HG03095 (cell line): ENCODE data around the gene SHC4.

Source experiments
- ATAC-seq: cut with Tn5 transposase; IDR thresholded peaks from one replicate; pipeline ENCODE4 v1.9.1; 2021; ENCODE audit warnings: moderate library complexity; ENCODE audit not compliant: unreplicated experiment

Gene SHC4, protein sequence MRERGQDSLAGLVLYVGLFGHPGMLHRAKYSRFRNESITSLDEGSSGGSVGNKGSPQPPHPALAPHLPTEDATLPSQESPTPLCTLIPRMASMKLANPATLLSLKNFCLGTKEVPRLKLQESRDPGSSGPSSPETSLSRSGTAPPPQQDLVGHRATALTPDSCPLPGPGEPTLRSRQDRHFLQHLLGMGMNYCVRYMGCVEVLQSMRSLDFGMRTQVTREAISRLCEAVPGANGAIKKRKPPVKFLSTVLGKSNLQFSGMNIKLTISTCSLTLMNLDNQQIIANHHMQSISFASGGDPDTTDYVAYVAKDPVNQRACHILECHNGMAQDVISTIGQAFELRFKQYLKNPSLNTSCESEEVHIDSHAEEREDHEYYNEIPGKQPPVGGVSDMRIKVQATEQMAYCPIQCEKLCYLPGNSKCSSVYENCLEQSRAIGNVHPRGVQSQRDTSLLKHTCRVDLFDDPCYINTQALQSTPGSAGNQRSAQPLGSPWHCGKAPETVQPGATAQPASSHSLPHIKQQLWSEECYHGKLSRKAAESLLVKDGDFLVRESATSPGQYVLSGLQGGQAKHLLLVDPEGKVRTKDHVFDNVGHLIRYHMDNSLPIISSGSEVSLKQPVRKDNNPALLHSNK

DNA sequence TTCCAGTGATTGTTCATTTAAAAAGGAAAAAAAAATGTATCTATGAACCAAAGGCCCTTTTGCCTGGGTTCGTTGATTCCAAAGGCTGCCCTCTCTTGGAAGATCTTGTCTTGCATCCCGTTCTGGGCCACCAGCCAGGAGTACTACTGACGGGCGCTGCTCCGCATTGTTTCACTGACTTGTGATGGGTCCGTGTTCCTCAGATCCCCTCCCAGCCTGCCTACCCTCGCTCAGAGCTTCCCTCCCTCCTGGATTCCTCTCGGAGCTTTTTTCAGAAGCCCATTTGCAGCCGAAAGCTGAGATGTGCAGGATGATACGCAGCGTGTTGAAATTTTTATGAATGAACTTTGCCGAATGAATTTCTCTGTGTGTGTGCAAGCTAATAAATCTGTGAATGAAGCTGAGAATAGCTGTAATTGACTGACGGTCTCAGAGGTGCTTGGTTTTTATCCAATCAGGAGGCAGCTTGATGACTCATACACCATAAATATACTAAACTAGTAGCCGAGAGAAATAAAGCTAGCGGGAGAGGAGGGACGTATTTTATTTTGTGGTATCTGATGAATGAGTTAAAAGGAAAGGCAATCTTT is at the start of gene SHC4:
Gene SHC4 (minus strand): TSS at position 396 of the 590 bp plus-strand sequence. CDS start 904 bp downstream, outside the sequence.
- ATAC-seq = no peak

DNA sequence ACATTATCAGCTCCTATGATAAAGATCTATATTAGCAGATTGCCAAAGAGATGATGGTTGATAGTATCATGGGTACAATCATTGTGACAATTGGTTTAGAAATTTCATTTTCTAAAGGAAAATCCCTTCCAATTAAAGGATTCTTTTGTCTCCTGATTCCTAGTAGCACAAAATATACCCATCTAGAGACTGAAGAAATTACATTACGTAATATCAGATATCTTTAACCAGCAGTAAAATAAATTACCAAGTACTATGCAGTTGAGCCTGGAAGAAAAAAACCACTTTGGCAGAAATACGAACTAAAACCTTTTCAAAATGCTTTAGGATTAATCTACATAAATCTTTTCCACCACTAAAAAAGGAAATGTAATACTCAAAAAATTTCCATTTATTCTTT is 35.6 kb upstream of the SHC4 start:
- ATAC-seq = no peak

- no peak for ATAC-seq
These were observed 32.6 kb upstream of the SHC4 start for GRCh38 chr15:48996276-48996675.

- no peak for ATAC-seq
These were observed 29.7 kb upstream of the SHC4 start for GRCh38 chr15:48993380-48993779.

- ATAC-seq = peak; percentile 89
These were observed 28.8 kb upstream of the SHC4 start for GRCh38 chr15:48992545-48992944.

- no peak for ATAC-seq
These were observed 28.4 kb upstream of the SHC4 start for GRCh38 chr15:48992096-48992495.

- no peak for ATAC-seq
These were observed 25.5 kb upstream of the SHC4 start for GRCh38 chr15:48989170-48989569.

DNA sequence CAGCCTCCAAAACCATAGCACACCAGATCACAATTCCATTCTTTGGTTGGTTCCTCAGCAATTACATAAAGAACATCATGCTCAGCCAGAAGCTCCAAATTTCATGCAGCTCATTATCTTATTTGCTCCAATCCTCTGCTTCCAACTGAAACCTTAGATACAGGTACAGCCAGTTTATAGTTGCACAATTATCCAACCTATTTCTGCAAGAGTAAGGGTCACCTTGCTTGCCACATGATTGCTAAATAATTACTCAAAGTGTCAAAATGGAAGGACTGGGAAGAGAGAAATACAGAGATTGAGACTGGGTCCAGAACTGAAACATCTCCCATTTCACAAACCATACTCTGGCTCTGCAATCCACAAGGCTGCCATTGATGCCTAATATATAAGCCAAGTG is 23.4 kb upstream of the SHC4 start:
- no peak for ATAC-seq

- ATAC-seq = no peak
These were observed 22.5 kb upstream of the SHC4 start for GRCh38 chr15:48986240-48986639.

DNA sequence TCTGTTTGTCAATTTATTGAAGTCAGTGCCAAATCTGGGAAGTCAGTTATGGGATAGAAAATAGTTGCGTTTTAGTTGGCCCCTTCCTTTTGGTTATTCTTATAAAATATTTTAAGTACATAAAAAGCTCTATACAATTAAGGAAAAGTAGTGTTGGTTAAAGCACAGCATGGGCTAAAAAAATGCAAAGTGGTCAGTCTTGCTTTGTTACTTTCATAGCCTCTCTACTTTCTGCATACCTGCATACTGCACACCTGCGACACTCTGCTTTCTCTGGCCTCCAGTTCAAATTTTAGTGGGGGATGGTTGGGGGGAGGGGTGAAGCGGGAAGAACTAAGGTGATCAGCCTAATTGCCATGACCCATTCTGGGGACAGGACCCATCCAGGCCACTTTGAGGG is 21.8 kb upstream of the SHC4 start:
- ATAC-seq = no peak

DNA sequence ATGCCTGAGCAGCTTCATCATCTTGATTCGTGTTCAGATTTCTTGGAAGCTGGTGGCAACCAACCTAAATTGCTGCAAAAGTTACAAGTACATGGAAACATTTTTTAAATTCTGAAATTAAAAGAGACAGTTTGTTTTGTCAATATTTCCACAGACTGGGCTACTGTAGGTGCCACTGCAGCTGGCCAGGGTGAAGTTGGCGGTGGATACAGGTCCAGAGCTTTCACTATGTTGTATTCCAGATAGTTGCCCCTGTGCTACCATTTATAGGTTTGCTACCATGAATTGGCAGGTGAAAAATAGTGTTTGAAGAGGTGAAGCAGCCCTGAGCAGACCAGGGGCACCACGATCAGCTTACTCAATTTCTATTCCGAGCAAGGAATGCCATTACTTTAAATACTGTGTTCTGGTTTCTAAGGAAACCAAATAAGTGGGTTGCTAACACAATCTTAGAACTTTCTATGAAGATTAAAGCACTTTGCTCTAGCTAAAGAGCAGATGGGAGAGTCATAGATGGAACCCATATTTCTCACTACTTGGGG is 21.2 kb upstream of the SHC4 start:
- ATAC-seq = no peak

DNA sequence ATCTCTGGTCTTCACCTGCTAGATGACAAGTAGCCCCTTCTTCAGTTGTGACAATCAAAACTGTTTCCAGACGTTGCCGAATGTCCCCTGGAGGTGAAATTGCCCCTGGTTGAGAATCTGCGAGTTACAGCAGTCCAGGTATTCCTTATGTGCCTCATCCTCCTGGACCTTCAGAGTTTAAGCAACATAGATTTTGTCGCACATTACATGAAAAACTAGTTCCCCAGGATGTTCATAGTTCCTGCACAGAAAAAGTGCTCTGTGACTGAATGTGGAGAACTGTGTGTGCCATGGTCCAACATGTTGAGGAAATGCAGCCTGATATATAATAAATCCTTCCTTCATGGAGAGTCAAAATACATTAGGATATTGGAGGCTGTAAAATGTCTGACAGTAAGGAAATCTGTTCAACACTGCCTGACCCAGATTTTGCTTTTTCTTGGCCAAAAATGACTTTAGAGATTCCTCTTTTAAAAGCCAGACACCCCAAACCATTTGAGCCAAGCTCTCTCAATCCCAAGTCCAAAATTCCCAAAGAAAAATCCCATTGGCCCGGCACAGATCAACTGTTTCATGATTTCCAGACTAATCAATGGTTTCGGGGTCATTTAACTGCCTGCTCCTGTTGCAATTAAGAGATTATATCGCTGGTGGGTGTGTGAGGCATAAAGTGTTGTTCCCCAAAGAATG is 20.4 kb upstream of the SHC4 start:
- no peak for ATAC-seq

DNA sequence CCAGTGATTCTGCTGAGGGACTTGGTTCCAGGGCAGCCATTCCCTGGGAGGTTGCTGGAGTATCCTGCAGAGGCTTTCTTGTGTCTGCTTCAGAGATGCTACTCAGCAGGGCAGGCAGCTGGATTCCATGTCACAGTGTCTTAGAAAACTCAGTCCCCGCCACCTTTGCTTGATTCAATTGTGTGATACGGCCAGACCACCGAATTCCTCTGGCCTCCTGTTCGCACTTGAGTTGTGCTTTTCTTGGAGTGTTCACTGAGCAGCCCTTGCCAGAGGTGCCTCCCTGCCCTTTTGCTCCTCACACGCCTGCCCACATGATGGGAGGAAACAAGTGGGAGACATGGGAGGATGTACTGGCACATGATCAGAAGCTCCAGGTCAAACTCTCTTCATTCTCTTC is 19.6 kb upstream of the SHC4 start:
- ATAC-seq = no peak

DNA sequence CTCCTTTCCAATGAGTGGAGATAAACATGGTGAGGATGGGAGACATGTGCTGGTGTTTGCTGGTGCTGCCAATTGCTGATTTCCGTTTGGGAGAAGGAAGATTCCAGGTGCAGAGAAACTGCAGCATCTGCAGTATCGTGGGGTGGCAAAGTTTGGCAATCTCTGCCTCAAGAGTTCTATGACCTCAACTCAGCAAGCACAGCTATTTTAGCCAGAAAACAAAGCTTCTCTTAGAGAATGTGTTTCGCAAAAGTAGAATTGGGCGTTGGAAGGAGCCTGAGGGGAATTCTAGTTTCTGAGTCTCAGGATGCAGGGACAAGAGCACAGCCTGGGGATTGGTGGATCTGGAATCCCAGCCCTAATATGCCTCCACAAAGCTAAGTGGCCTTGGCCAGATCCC is 18.2 kb upstream of the SHC4 start:
- ATAC-seq = no peak

DNA sequence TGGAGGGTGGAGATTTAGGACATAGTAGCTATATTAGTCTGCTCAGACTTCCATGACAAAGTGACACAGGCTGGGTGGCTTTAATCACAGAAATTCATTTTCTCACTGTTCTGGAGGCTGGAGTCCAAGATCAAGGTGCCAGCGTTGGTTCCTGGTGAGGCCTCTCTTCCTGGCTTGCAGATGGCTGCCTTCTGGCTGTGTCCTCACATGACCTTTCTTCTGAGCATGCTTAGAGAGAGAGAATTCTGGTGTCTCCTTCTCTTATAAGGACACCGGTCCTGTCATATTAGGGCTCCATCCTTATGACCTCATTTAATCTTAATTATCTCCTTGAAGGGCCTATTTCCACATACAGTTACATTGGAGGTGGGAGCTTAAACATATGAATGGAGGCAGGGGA is 14.9 kb upstream of the SHC4 start:
- no peak for ATAC-seq

DNA sequence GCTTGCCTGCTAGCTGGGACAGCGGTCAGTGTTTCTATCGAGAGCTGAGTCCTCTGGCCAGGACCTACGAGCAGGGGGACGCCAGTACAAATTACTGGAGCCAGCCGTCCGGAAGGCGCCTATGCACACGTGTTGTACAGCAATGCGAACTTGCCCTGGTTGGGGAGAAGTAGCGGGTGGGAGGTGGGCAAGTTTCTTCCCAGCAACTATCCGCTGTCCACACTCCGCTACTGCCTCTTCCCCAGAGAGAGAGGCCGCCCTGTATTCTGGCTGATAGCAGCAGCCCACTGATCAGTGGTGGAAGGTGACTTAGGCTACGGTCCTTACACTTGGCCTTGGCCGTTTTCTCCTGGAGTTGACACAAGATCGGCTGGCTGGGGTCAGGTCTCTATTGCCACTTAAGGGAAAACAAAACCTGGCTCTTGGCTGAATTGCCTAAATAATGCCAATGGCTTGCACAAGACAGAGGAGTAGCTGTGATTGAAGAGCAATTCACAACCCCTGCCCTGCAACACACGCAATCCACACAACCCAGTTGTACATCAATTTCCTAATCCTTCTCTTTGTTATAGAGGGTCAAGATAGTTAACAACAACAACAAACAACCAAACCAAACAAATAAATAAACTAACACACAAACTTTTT is 12.8 kb upstream of the SHC4 start:
- no peak for ATAC-seq

DNA sequence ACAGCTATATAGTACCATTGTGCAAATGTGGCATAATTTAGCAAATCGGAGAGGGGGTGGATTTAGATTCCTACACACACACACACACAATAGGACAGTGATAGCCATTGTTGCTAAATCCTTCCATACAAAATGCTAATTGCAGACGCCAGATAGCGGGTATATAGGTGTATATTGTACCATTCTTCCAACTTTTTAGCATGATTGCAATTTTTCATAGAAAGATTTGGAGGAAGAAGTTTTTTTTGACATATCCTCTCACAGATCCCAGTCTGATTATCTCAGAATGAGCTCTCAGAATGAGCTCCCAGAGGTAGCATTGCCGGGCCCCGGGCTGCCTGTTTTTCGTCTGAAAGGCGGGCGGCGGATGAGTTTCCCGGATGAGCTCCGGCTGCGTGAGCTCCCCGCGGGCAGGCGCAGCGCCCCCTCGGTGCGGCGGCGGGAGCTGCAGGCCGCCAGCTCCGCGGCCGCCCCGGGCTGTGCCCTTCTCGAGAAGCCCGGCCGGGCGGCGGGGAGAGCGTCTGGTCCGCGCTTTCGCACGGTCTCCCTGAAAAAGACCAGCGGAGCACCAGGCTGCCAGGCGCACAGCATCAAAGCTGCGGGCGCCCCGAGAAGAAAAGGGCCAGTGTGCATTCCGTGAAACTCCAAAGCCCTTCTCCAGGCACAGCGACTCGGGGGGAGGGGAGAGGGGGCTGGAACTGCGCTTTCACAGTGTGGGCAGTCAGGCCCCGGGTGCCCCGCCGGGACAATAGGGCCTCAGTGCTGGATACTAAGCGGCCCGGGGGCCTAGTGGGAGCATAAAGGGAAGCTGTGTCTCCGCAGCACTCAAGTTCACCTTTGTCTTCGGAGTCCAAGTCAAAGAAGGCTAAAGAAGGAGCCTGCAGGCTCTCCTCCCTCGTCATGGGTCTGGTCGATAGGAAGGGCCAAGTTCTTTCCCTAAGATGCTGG is 12.0 kb upstream of the SHC4 start:
- peak; percentile 92 for ATAC-seq

- ATAC-seq = no peak
These were observed 11.2 kb upstream of the SHC4 start for GRCh38 chr15:48974882-48975281.

- no peak for ATAC-seq
These were observed 9.2 kb upstream of the SHC4 start for GRCh38 chr15:48972750-48973503.
